Measurements from ENCODE around the gene LRRC39. TPM values are rescaled to one million over a fixed set of nuclear protein-coding genes. Genes with fewer than 3 reads are reported as not detected.

LRRC39 gene
- 0.54 and 0.87 TPM in 2 replicates for total RNA-seq (ENCODE audit: low replicate concordance)

DNA sequence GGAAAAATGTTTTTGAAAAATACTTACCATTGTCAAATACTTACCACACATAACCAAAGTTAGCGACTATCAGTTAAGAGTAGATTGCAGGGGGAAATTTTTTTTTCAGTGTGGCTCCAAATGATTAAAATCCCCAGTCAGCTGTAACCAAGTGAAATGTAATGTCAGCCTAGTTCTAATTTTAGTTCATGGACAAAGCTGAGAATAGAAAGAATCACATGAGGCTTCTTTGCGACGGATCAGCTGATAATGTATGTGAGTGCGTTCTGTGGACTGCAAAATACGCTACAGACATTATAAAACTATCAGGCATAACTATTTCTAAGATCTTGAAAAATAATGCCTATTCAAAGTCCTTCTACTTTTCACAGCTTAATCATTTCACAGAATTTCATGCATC lies at the start of gene LRRC39:
Gene LRRC39, minus strand, starts transcription at position 166 of the 400 bp plus-strand sequence. CDS start 9,740 bp downstream, outside the sequence.
- H3K4me3 Mint-ChIP-seq = no peak within 1 kb of the TSS
- Histone ChIP-seq H4K20me1 (ENCODE audit: low read depth) (no peaks in the 10 kb centered on the region), H3K9me3 (ENCODE audit: low read depth) (no peaks in the 10 kb centered on the region), H3F3A (ENCODE audit: low read depth) (no peaks in the 10 kb centered on the region), H3K79me2 (ENCODE audit: low read depth) (no peaks in the 10 kb centered on the region), H3K9ac (no peak within 1 kb of the TSS), H3K4me2 (no peak within 1 kb of the TSS), H3K4me1 (no peaks in the 10 kb centered on the region), H3K27ac (no peak within 1 kb of the TSS), H3K4me3 (no peak within 1 kb of the TSS), H2AFZ (replicated peaks) (no peak within 1 kb of the TSS), H3K36me3 (no peaks in the 10 kb centered on the region), H3K27me3 (no peaks in the 10 kb centered on the region)
- H3K27me3 Mint-ChIP-seq (ENCODE audit: insufficient read depth, low read depth) = no peaks in the 10 kb centered on the region
- H3K4me1 Mint-ChIP-seq = no peaks in the 10 kb centered on the region
- H3K27ac Mint-ChIP-seq = no peak within 1 kb of the TSS
- H3K36me3 Mint-ChIP-seq = no peaks in the 10 kb centered on the region
- no peaks in the 10 kb centered on the region for H3K9me3 Mint-ChIP-seq
- DNase-seq (ENCODE audit: low spot score) = no peak
- TF ChIP-seq EZH2 (IDR thresholded peaks at IDR 0.05) = no peak
- TF ChIP-seq EZH2phosphoT487 (IDR thresholded peaks at IDR 0.05) = no peak
- TF ChIP-seq, protein P1, sequence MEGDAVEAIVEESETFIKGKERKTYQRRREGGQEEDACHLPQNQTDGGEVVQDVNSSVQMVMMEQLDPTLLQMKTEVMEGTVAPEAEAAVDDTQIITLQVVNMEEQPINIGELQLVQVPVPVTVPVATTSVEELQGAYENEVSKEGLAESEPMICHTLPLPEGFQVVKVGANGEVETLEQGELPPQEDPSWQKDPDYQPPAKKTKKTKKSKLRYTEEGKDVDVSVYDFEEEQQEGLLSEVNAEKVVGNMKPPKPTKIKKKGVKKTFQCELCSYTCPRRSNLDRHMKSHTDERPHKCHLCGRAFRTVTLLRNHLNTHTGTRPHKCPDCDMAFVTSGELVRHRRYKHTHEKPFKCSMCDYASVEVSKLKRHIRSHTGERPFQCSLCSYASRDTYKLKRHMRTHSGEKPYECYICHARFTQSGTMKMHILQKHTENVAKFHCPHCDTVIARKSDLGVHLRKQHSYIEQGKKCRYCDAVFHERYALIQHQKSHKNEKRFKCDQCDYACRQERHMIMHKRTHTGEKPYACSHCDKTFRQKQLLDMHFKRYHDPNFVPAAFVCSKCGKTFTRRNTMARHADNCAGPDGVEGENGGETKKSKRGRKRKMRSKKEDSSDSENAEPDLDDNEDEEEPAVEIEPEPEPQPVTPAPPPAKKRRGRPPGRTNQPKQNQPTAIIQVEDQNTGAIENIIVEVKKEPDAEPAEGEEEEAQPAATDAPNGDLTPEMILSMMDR (IDR thresholded peaks at IDR 0.05) = no peak

DNA sequence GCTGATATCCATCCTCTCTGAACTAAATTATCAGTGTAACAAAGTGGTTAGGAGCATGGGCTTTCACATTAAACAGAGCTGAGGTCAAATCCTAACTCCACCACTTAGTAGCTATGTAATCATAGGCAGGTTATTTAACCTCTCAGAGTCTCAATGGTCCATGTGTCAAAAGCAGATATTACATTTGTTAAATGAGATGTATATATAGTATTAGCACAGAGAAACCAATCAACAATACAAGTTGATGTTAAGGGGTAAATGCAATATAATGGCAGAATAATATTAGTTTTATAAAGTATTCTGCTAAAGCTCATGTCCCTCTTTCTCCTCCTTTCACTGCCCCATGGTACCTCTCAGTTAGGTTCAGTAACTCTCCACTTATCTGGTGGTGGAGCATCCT lies 44.4 kb upstream of the LRRC39 start:
- no peak for DNase-seq (ENCODE audit: low spot score)

DNA sequence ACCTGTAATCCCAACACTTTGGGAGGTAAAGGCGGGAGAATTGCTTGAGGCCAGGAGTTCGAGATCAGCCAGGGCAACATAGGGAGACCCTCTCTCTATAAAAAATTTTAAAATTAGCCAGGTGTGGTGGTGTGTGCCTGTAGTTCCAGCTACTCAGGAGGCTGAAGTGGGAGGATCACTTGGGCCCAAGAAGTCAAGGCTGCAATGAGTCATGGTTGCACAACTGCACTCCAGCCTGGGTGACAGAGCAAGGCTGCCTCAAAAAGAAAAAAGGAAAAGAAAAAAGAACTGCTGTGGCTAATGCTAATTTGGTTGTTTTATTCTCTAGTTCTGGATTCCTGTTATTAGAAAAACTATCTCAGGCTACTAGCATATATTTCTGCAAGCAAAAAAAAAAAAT lies 41.8 kb upstream of the LRRC39 start:
- no peaks in the 10 kb centered on the region for H3F3A ChIP-seq (ENCODE audit: low read depth)
- no peaks in the 10 kb centered on the region for H3K27me3 ChIP-seq
- H3K36me3 ChIP-seq = peaks cover 13% of the 10 kb centered on the region
- H3K36me3 Mint-ChIP-seq = no peaks in the 10 kb centered on the region
- H4K20me1 ChIP-seq (ENCODE audit: low read depth) = no peaks in the 10 kb centered on the region
- H3K27me3 Mint-ChIP-seq (ENCODE audit: insufficient read depth, low read depth) = no peaks in the 10 kb centered on the region
- no peak overlapping the region for H3K9ac ChIP-seq
- H3K79me2 ChIP-seq (ENCODE audit: low read depth) = no peaks in the 10 kb centered on the region
- H3K9me3 ChIP-seq (ENCODE audit: low read depth) = no peaks in the 10 kb centered on the region
- no peak overlapping the region for H3K27ac Mint-ChIP-seq
- H3K9me3 Mint-ChIP-seq = no peaks in the 10 kb centered on the region
- no peak overlapping the region for H2AFZ ChIP-seq (replicated peaks)
- H3K4me3 Mint-ChIP-seq = no peak overlapping the region
- no peak overlapping the region for H3K27ac ChIP-seq
- no peak overlapping the region for H3K4me2 ChIP-seq
- H3K4me3 ChIP-seq = no peak overlapping the region
- no peaks in the 10 kb centered on the region for H3K4me1 Mint-ChIP-seq
- no peak for DNase-seq (ENCODE audit: low spot score)
- no peaks in the 10 kb centered on the region for H3K4me1 ChIP-seq
- TF ChIP-seq EZH2 (IDR thresholded peaks at IDR 0.05) (no peak), EZH2phosphoT487 (IDR thresholded peaks at IDR 0.05) (no peak)
- TF ChIP-seq, protein P1 (IDR thresholded peaks at IDR 0.05) = no peak

More for the DNA sequence above, 44.4 kb upstream of the LRRC39 start:
- Histone ChIP-seq H3K27me3 (no peaks in the 10 kb centered on the region), H4K20me1 (ENCODE audit: low read depth) (no peaks in the 10 kb centered on the region), H3K4me1 (no peaks in the 10 kb centered on the region), H3F3A (ENCODE audit: low read depth) (no peaks in the 10 kb centered on the region), H3K4me3 (no peak overlapping the region), H3K4me2 (no peak overlapping the region), H2AFZ (replicated peaks) (no peak overlapping the region), H3K27ac (no peak overlapping the region), H3K9ac (no peak overlapping the region), H3K9me3 (ENCODE audit: low read depth) (no peaks in the 10 kb centered on the region), H3K36me3 (peaks cover under 1% of the 10 kb centered on the region), H3K79me2 (ENCODE audit: low read depth) (no peaks in the 10 kb centered on the region)
- Mint-ChIP-seq H3K9me3 (no peaks in the 10 kb centered on the region), H3K4me3 (no peak overlapping the region), H3K27me3 (ENCODE audit: insufficient read depth, low read depth) (no peaks in the 10 kb centered on the region), H3K4me1 (no peaks in the 10 kb centered on the region), H3K36me3 (peaks cover 2% of the 10 kb centered on the region), H3K27ac (no peak overlapping the region)
- TF ChIP-seq, protein P1 (IDR thresholded peaks at IDR 0.05) = no peak
- no peak for TF ChIP-seq EZH2phosphoT487 (IDR thresholded peaks at IDR 0.05)
- no peak for TF ChIP-seq EZH2 (IDR thresholded peaks at IDR 0.05)
